Myocyte (in vitro differentiated cells): ENCODE results near the gene TAMM41. TPM values are rescaled to one million over a fixed set of nuclear protein-coding genes. Genes with fewer than 3 reads are reported as not detected.
A peak's percentile ranks its signal among the peaks of the same experiment; 100 is the strongest.
"Not testable (repeated sequence)": the region's sequence is repeated elsewhere in the genome, so short reads cannot be mapped to it uniquely, and the experiment has no call there.

ENCODE experiments used
- DNase-seq: peaks from one replicate; pipeline ENCODE4 v3.0.0-alpha.2; 2012; ENCODE audit warnings: low read depth
- total RNA-seq: library from RNA; depleted of rRNA; stranded (reverse); fragments of >200 nt; gene quantifications from 2 replicates; pipeline ENCODE4 v1.2.3, GENCODE V29; 2014

Gene TAMM41
- total RNA-seq, 1 donor from 2014 or later: 8.6 TPM

- DNase-seq: no peak
Measured at GRCh38 chr3:11815111-11815510, 31.6 kb downstream of the TAMM41 start.

DNA sequence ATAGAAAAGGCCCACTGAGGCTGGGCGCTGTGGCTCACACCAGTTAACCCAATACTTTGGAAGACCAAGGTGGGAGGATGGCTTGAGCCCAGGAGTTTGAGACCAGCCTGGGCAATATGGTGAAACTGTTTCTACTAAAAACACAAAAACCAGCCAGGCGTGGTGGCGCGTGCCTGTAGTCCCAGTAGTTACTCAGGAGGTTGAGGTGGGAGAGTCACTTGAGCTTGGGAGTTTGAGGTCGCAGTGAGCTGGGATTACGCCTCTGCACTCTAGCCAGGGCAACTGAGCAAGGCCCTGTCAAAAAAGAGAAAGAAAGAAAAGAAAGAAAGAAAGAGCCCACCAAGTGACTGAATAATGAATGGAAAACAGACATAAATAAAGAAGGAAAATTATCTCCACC is 32.0 kb downstream of the TAMM41 start:
- no peak for DNase-seq

- peak; percentile 14 for DNase-seq
Measured at GRCh38 chr3:11810276-11810675, 36.4 kb downstream of the TAMM41 start.

- no peak for DNase-seq
Measured at GRCh38 chr3:11808231-11808630, 38.5 kb downstream of the TAMM41 start.

DNA sequence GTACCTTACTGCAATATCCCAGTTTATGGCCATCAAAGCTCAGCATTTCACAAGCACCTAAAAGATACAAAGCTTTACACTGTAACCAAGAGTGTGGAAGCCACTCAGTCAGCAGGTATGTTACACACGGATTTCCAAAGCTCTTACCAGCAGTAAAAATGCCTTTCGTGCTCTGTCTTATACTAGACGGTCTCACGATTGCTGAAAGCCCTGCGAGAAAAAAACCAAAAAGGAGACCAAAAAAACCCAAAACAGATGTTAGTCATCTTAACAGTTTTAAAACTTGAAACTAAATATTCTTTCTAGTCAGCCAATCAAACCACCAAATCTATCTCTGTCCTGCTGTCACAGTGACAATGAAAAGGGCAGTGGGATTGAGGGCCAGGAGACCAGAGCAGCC is 39.0 kb downstream of the TAMM41 start:
- no peak for DNase-seq

DNA sequence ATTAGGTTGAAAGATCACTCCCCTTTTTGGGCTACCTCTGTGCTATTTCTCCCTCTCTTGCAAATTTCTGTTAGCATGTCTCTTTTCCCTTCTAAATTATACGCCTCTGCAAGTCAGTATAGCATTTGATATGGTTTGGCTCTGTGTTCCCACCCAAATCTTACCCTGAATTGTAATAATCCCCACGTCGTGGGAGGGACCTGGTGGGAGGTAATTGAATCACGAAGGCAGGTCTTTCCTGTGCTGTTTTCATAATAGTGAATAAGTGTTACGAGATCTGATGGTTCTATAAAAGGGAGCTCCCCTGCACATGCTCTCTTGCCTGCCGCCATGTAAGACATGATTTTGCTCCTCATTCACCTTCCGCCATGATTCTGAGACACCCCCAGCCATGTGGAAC is 41.0 kb downstream of the TAMM41 start:
- DNase-seq: no peak

- peak; percentile 61 for DNase-seq
Measured at GRCh38 chr3:11803977-11804892, 42.5 kb downstream of the TAMM41 start.

DNA sequence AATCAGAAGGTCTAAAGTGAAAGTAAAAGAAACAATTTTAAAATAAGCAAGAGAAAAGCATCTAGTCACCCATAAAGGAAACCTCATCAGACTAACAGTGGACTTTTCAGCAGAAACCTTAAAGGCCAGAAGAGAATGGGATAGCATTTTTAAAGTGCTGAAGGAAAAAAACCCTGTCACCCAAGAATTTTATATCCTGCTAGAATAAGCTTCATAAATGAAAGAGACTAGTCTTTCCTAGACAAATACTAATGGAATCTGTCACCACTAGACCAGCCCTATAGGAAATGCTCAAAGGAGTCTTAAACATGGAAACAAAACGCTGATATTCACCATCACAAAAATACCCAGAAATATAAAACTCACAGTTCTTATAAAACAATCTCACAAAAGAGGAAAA is 46.9 kb downstream of the TAMM41 start:
- DNase-seq: no peak

GRCh38 chr3:11794927-11795326 is 51.8 kb downstream of the TAMM41 start:
- DNase-seq: no peak

- no peak for DNase-seq
Measured at GRCh38 chr3:11791339-11792200, 55.1 kb downstream of the TAMM41 start.

DNA sequence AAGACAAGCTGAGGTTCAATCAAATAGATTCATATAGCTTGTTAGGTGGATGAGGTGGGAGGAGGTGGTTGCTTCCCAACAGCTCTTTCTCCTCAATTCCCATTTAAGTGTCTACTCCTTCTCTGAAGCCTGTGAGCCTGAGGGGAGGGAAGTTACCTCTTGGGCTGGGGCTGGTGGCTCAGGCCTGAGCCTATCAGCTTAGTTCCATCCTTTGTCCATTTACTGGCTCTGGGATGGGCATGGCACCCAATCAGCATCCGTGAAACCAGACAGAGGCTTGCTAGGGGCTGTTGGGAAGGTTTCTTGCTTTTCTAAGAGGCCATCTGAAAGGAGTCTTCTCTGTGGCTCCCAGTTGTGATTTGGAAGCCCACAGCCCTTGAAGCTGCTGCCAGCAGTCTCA is 57.3 kb downstream of the TAMM41 start:
- DNase-seq: no peak

DNA sequence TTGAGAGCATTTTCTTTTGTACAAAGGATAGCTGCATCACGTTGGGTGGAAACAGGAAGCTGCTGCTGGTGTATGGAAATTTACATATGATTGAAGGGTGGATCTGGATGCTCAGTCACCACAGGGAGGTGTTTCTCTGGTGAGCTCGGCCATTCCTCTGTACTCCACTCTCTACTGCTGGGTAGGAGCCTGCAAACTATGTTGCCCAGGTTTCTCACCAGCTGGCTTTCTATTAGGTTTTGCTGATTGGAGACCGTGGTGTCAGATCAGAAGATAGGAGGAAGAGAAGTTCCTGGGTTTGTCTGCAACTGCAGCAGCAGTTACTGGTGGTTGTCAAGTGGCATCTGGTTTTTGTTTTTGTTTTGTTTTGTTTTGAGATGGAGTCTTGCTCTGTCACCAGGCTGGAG is 61.7 kb downstream of the TAMM41 start:
- no peak for DNase-seq

GRCh38 chr3:11780341-11780740 is 66.3 kb downstream of the TAMM41 start:
- no peak for DNase-seq

- DNase-seq: no peak
Measured at GRCh38 chr3:11779626-11780025, 67.1 kb downstream of the TAMM41 start.

- no peak for DNase-seq
Measured at GRCh38 chr3:11778248-11778647, 68.4 kb downstream of the TAMM41 start.

GRCh38 chr3:11776346-11776745 is 70.3 kb downstream of the TAMM41 start:
- no peak for DNase-seq

DNA sequence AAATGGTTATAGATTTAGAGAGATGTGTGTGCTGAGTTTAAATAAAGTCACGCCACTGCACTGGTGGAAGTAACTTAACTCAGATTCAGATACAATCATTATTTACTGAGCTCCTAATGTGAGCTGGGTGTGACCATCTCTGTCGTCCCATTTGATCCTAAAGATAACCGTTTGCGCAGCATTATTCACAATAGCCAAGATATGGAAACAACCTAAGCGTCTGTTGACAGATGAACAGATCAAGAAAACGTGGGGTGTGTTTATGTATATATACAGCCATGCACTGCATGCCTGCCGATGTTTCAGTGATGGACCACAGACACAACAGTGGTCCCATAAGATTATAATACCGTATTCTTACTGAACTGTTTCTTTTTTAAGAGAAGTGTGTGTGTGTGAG is 71.2 kb downstream of the TAMM41 start:
- DNase-seq: no peak

- peak; percentile 74 for DNase-seq
Measured at GRCh38 chr3:11774296-11774877, 72.3 kb downstream of the TAMM41 start.

DNA sequence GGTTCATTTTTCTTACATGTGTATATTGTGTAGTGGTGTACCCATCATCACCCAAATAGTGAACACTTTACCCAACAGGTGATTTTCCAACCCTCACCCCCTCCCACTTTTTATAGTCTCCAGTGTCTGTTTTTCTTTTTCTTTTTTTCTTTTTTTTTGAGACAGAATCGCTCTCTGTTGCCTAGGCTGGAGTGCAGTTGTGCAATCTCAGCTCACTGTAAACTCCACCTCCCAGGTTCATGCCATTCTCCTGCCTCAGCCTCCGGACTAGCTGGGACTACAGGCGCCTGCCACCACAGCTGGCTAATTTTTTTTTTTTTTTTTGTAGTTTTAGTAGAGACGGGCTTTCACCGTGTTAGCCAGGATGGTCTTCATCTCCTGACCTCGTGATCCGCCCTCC is 74.8 kb downstream of the TAMM41 start:
- not testable (repeated sequence) for DNase-seq

DNA sequence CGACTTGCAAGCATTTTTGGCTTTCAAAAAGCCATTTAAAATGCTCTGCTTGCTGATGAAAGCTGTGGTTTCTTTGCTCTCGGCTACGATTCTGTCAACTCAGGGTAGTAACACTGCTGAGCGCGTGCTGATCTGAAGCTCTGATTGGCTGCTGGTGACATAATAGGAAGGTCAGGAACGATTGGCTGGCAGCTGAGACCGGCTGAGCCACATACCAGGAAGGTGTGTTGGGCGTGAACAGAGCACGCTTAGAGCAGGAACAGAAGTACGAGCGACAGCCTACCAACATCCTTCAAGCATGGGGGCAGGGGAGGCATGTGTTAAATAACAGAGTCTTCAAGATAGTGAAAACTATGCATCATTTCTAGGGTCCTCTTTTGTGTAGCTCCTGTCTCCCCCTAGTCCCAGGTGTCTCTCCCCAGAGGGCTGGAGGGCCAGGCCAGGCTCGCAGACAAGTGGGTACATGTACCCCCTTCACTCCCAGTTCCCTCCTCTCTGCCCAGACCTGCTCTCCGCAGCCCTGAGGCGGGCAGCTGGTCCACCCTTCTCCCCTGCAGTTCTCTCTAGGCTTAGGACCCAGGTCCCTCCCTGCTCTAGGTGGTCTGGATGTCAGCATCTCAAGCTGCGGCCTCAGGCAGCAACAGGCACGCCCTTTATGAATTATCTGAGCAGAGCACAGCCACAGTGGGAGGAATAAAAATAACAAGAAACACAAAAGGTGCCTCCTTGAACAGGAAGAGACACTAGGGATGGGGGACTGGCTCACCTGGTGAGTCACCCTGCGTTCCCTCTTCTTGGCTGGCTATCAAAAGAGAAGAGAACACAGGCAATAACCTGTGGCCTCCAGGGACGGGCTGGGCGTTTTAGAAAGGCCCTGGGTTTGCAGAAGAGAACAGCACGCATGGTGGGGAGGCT is 76.0 kb downstream of the TAMM41 start:
- DNase-seq: peak; percentile 78
